COLO668 (cell line): ENCODE data around the gene CEP128.

ENCODE experiments used
- DNase-seq: peaks from one replicate; lab custom pipeline; 2025; ENCODE audit not compliant: unreplicated experiment; lab: John Stamatoyannopoulos, UW

The CEP128 gene

GRCh38 chr14:80695869-80696268, 245.7 kb downstream of the CEP128 start:
- DNase-seq, result no peak

- DNase-seq, result no peak
Measured at GRCh38 chr14:80692903-80693302, 248.6 kb downstream of the CEP128 start.

- no peak for DNase-seq
Measured at GRCh38 chr14:80681651-80682050, 259.9 kb downstream of the CEP128 start.

GRCh38 chr14:80679273-80679672, 262.3 kb downstream of the CEP128 start:
- DNase-seq, result no peak

GRCh38 chr14:80678436-80678835, 263.1 kb downstream of the CEP128 start:
- no peak for DNase-seq

- no peak for DNase-seq
Measured at GRCh38 chr14:80669426-80669825, 272.1 kb downstream of the CEP128 start.

- DNase-seq, result no peak
Measured at GRCh38 chr14:80664576-80664975, 277.0 kb downstream of the CEP128 start.

- no peak for DNase-seq
Measured at GRCh38 chr14:80663541-80663940, 278.0 kb downstream of the CEP128 start.

- no peak for DNase-seq
Measured at GRCh38 chr14:80659783-80660182, 281.8 kb downstream of the CEP128 start.

- no peak for DNase-seq
Measured at GRCh38 chr14:80658733-80659132, 282.8 kb downstream of the CEP128 start.

GRCh38 chr14:80658155-80658554, 283.4 kb downstream of the CEP128 start:
- no peak for DNase-seq

GRCh38 chr14:80653956-80654355, 287.6 kb downstream of the CEP128 start:
- no peak for DNase-seq

- DNase-seq, result no peak
Measured at GRCh38 chr14:80645667-80646413, 295.7 kb downstream of the CEP128 start.

GRCh38 chr14:80644826-80645225, 296.7 kb downstream of the CEP128 start:
- no peak for DNase-seq

- no peak for DNase-seq
Measured at GRCh38 chr14:80638620-80639515, 302.7 kb downstream of the CEP128 start.

- DNase-seq, result no peak
Measured at GRCh38 chr14:80637756-80638619, 303.6 kb downstream of the CEP128 start.

- DNase-seq, result no peak
Measured at GRCh38 chr14:80636071-80636470, 305.5 kb downstream of the CEP128 start.

- DNase-seq, result no peak
Measured at GRCh38 chr14:80634106-80634758, 307.3 kb downstream of the CEP128 start.

- DNase-seq, result no peak
Measured at GRCh38 chr14:80629606-80630005, 311.9 kb downstream of the CEP128 start.

- DNase-seq, result no peak
Measured at GRCh38 chr14:80628547-80628946, 313.0 kb downstream of the CEP128 start.

- no peak for DNase-seq
Measured at GRCh38 chr14:80627745-80628144, 313.8 kb downstream of the CEP128 start.
